ENCODE measurements around the gene COL3A1. TPM values are rescaled to one million over a fixed set of nuclear protein-coding genes. Genes with fewer than 3 reads are reported as not detected.

The COL3A1 gene
- total and polyA plus RNA-seq, 2 donors (not counting 3 experiments of a cell fraction or from before 2014, with no cell fraction given): 2.3 to 8.7 TPM

GRCh38 chr2:188928643-188929042, 45.5 kb upstream of the COL3A1 start:
- H3K4me1 ChIP-seq (ENCODE audit: control insufficient read depth, extremely low read depth, insufficient read depth, low read length): no peaks in the 10 kb centered on the region
- BruUV-seq (replicated peaks): no TSS peak
- H2AFZ ChIP-seq (ENCODE audit: low read depth, low read length): no peak overlapping the region
- H3K9me1 ChIP-seq (replicated peaks; ENCODE audit: control insufficient read depth, extremely low read depth, insufficient read depth, low read length): no peaks in the 10 kb centered on the region
- no peak overlapping the region for H3K27ac ChIP-seq (ENCODE audit: insufficient read depth, low read depth, low read length)
- no peak overlapping the region for H3K4me2 ChIP-seq (ENCODE audit: insufficient read depth, low read length)
- FAIRE-seq (no peak), DNase-seq (ENCODE audit: low read depth, low spot score) (no peak)
- H3K36me3 ChIP-seq (ENCODE audit: control insufficient read depth in 2 of 2, extremely low read depth in 1 of 2, insufficient read depth in 2 of 2, low read length in 2 of 2): no peaks in the 10 kb centered on the region
- H3K9me3 ChIP-seq (replicated peaks; ENCODE audit: control insufficient read depth, insufficient read depth, low read length): no peaks in the 10 kb centered on the region
- ChIA-PET CTCF (no interaction called here), POLR2A (no interaction called here)
- H3K27me3 ChIP-seq (ENCODE audit: control insufficient read depth in 2 of 2, insufficient read depth in 2 of 2, low read length in 2 of 2): no peaks in the 10 kb centered on the region
- dilution Hi-C loops (cut with MboI; ENCODE audit: extremely low pct_ligation_motif_present, low sequenced_read_pairs) (no loop called here), intact Hi-C loops (cut with micrococcal nuclease) (no loop called here)
- TF ChIP-seq EZH2 (IDR thresholded peaks at IDR 0.05; ENCODE audit: borderline replicate concordance, low read depth, low read length, severe bottlenecking): no peak
- TF ChIP-seq JUN (IDR thresholded peaks at IDR 0.05; ENCODE audit: borderline replicate concordance, insufficient read depth, insufficient read length, low read depth): no peak
- no peak for TF ChIP-seq POLR2A (IDR thresholded peaks at IDR 0.05; ENCODE audit: low read depth, low read length)
- TF ChIP-seq CTCF (IDR thresholded peaks at IDR 0.05; ENCODE audit: extremely low read depth in 1 of 2, insufficient read depth in 1 of 2, low read depth in 1 of 2, low read length in 2 of 2): no peak
- no peak for TF ChIP-seq POLR2AphosphoS5 (IDR thresholded peaks at IDR 0.05; ENCODE audit: insufficient read depth, low read depth, low read length)
- no peaks in the 10 kb centered on the region for H4K20me1 ChIP-seq (replicated peaks; ENCODE audit: control insufficient read depth, extremely low read depth, insufficient read depth, low read length)
- H3K79me2 ChIP-seq (ENCODE audit: control insufficient read depth, insufficient read depth, low read length): no peaks in the 10 kb centered on the region
- H3K9ac ChIP-seq (replicated peaks; ENCODE audit: extremely low read depth, insufficient read depth, low read length): no peak overlapping the region
- no peak overlapping the region for H3K4me3 ChIP-seq (replicated peaks in 1 of 3; ENCODE audit: insufficient read depth in 1 of 3, low read depth in 1 of 3, low read length in 3 of 3)

- Histone ChIP-seq H3K4me1 (ENCODE audit: control insufficient read depth, extremely low read depth, insufficient read depth, low read length) (no peaks in the 10 kb centered on the region), H3K79me2 (ENCODE audit: control insufficient read depth, insufficient read depth, low read length) (no peaks in the 10 kb centered on the region), H4K20me1 (replicated peaks; ENCODE audit: control insufficient read depth, extremely low read depth, insufficient read depth, low read length) (no peaks in the 10 kb centered on the region), H3K9me3 (replicated peaks; ENCODE audit: control insufficient read depth, insufficient read depth, low read length) (no peaks in the 10 kb centered on the region), H3K9me1 (replicated peaks; ENCODE audit: control insufficient read depth, extremely low read depth, insufficient read depth, low read length) (no peaks in the 10 kb centered on the region), H3K36me3 (ENCODE audit: control insufficient read depth in 2 of 2, extremely low read depth in 1 of 2, insufficient read depth in 2 of 2, low read length in 2 of 2) (no peaks in the 10 kb centered on the region), H3K27ac (ENCODE audit: insufficient read depth, low read depth, low read length) (no peak overlapping the region), H3K9ac (replicated peaks; ENCODE audit: extremely low read depth, insufficient read depth, low read length) (no peak overlapping the region), H3K27me3 (ENCODE audit: control insufficient read depth in 2 of 2, insufficient read depth in 2 of 2, low read length in 2 of 2) (no peaks in the 10 kb centered on the region), H3K4me3 (replicated peaks in 1 of 3; ENCODE audit: insufficient read depth in 1 of 3, low read depth in 1 of 3, low read length in 3 of 3) (no peak overlapping the region), H3K4me2 (ENCODE audit: insufficient read depth, low read length) (no peak overlapping the region), H2AFZ (ENCODE audit: low read depth, low read length) (no peak overlapping the region)
- DNase-seq (ENCODE audit: low read depth, low spot score) (no peak), FAIRE-seq (no peak)
- CTCF ChIA-PET: interaction anchor here (0.7 to 1.6 kb wide), 3 partner anchors 9 to 1569 kb away, joined by 3 to 5 read pairs (median 4); no protein-coding TSS in a partner anchor
- POLR2A ChIA-PET: no interaction called here
- dilution Hi-C loops (cut with MboI; ENCODE audit: extremely low pct_ligation_motif_present, low sequenced_read_pairs) (no loop called here), intact Hi-C loops (cut with micrococcal nuclease) (no loop called here)
- TF ChIP-seq JUN (IDR thresholded peaks at IDR 0.05; ENCODE audit: borderline replicate concordance, insufficient read depth, insufficient read length, low read depth): no peak
- TF ChIP-seq FOS (IDR thresholded peaks at IDR 0.05; ENCODE audit: borderline replicate concordance, insufficient read depth, low read length): no peak
- TF ChIP-seq POLR2AphosphoS5 (IDR thresholded peaks at IDR 0.05; ENCODE audit: insufficient read depth, low read depth, low read length): no peak
- TF ChIP-seq EZH2 (IDR thresholded peaks at IDR 0.05; ENCODE audit: borderline replicate concordance, low read depth, low read length, severe bottlenecking): no peak
- TF ChIP-seq GATA2 (IDR thresholded peaks at IDR 0.05; ENCODE audit: insufficient read depth, insufficient read length, low read depth, low read length): no peak
- no peak for TF ChIP-seq MAX (IDR thresholded peaks at IDR 0.05; ENCODE audit: insufficient read depth, insufficient read length)
- no peak for TF ChIP-seq POLR2A (IDR thresholded peaks at IDR 0.05; ENCODE audit: low read depth, low read length)
- TF ChIP-seq CTCF (IDR thresholded peaks at IDR 0.05; ENCODE audit: extremely low read depth in 1 of 2, insufficient read depth in 1 of 2, low read depth in 1 of 2, low read length in 2 of 2): no peak
- TF ChIP-seq MYC (IDR thresholded peaks at IDR 0.05; ENCODE audit: low read depth, low read length): no peak
- no TSS peak for BruUV-seq (replicated peaks)
Measured at GRCh38 chr2:188931361-188931760, 42.8 kb upstream of the COL3A1 start.

Data from endothelial cell of umbilical vein (primary cell).